NCI-H1930 (cell line): ENCODE data around the gene GDF10.

Experiments
- DNase-seq, 2 experiments: peaks; one replicate each; lab custom pipeline; 2025; lab: John Stamatoyannopoulos, UW

Gene GDF10, protein sequence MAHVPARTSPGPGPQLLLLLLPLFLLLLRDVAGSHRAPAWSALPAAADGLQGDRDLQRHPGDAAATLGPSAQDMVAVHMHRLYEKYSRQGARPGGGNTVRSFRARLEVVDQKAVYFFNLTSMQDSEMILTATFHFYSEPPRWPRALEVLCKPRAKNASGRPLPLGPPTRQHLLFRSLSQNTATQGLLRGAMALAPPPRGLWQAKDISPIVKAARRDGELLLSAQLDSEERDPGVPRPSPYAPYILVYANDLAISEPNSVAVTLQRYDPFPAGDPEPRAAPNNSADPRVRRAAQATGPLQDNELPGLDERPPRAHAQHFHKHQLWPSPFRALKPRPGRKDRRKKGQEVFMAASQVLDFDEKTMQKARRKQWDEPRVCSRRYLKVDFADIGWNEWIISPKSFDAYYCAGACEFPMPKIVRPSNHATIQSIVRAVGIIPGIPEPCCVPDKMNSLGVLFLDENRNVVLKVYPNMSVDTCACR

DNA sequence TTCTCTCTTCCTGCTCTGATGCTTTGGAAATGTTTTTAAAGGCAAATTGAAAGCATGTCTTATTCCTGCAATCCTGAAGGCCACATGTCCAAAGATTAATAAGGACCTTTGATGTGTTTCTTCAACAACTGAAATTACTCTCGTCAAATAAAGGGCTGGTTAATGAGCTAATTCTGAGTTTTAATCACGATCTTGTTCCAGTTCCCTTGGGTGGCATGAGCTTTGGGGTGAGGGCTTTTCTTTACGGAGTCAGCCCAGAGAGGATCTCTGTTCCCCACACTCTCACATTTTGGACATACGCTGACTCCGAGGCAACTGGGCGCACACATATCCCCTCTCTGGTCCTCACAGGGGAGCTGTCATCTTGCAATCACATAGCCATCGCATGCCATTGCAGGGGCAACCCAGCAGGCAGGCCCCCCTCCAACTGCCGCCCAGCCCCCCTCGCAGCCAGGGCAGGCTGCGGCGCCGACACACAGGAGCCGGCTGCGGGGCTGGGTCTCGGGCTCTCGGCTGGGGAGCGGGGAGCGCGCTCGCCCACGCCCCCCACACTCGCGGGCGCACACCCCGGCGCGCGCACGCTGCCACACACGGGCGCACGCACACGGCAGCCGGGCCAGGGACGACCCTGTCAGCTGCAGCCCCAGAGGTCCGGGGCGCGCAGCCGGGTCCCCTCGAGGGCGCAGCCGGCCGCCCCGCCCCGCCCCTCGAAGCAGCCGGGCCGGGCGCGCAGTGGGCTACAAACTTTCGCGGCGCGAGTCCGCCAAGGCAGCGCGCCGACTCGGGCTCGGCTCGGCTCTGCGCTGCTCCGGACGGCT lies at the start of gene GDF10:
TSS of gene GDF10 (plus strand) at position 587 of the 818 bp plus-strand sequence. CDS start 455 bp downstream, outside the sequence.
- no peak for DNase-seq

DNA sequence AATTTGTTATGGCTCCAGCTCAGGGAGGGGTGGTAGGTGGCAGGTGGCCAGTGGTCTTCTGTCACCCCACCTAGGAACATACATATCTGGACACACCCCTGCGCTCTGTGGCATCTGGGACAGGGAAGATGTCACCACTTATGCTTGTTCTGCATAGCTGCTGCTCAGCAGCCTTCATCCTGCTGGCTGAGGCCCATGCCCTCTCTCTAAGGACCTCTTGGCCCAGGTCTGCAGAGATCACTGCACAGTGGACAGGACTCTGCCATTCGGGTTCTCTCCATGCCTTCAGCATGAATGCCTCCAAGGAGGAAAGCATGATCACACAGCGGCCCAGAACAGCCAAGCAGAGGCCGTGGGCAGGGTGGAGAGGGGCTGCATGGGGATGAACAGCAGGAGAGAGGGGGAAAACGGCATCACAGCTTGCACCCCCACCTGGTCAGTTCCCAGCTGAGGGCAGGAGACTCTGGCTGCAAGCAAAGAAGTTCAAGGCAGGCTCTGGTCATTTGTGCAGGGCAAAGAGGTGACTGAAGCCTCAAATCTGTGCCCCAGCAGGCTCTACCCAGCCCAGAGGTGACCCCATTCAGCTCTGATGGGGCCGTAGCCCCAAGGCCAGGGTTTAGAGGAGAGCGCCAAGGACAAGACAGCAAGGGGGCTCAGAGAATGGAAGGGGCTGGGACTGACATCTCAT lies 47.8 kb upstream of the GDF10 start:
- DNase-seq, result no peak

DNA sequence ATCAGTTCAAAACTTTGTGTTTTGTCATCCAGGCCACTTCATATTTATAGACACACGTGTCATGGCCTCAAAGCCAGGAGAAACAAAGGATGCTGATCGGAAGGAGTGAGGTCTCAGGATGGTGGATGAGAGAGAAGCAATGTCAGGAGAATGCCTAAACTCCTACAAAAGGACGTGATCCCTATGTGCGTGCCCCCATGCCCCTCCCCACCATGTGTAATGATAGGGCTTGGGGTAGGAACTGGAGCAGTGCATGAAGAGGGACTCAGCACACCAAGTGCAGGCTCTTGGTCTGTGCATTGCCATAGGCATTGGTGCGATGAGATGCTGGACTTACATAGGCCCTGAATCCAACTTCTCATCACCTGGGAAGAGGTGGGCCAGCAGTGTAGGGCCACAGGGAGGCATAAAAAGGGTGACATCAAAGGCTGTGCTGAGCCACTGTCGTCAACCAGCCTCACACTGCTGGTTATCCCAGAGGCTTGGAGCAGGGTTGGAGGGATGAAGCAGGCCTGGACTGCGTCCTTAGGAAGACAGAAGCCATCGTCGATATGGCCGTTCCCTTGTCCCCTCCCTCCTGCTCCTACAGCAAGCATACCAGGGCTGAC lies 46.9 kb upstream of the GDF10 start:
- DNase-seq, result no peak

DNA sequence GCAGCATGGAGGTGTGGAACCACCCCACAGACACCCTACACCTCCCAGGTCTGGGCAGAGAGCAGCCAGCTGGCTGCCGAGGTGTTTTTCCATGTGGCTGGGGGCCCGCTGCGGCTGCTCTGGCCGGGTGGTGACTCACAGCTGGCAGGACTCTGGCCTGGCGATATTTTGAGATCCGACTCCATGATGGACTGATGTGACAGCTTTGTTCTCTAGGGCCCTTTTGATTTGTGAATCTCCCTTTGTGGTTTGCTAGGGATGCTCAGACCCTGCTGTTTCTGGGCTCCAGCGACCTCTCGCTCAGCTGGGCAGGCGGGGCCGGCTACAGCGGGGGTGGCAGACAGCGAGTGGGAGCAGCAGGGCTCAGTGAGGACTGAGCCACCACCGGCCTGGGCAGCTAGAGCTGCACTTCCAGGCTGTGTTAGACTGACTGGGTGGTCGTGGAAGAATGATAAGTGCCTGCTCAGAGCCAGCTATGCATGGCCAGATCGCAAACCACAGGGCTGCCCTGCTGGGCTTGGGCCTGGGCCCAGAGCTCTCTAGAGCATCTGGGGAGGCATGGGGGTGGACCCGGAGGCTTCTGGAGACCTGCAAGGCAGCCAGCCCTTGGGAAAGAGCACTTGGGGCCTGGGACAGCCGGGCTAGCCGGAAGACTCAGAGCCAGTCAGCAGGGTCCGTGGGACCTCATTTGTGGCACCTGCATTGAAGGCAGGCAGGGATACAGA lies 46.2 kb upstream of the GDF10 start:
- no peak for DNase-seq

DNA sequence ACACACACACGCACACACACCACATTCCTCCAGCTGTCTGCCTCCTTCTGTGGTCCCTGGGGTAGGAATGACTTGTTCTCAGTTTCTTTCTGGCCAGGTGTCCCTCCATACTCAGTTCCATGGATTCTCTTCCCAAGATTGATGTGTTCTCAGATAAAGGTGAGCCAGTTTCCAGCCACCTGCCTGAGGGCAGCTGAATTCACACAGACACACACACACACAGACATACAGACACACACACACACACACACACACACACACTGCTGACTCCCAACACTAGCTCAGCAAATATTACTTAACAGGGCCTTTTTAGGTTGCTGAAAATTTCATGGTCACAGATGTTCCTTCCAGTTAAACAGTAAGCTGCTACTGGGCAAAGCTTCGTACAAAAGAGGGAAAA lies 45.4 kb upstream of the GDF10 start:
- DNase-seq, result no peak

DNA sequence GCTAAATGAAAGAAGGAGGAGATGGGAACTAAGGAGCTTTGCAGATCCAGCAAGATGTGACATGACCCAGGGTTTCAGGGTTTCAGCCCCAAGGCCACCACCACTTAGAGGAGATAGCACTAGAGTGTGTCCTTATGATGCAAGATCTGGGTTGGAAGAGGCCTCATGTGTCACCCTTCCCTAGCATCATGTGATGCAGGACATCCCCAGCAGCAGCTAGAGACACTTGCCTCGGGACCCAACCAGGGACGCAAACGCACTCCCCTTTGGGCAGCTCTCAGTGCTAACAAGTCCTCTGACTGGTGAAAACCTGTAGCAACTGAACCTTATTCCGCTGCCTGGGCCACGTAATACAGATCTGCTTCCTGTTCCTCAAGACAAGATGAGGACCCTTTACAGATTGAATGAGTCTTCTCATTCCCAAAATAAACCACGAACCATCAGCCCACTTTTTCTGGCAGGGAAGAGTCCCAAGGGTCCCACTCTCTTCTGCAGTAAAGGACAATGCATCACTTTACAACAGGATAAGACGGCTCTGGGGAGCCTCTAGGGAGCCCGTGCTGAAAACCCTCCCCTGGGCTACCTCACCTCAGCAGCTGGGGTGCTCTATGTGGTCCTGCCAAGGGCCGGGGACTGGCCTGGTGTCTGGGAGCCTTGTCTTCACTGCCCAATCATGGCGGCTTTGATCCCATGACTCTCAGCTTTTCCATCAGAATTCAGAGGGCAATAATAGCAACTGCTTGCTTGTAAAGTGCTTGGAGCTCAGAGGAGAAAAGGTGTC lies 44.8 kb upstream of the GDF10 start:
- no peak for DNase-seq

DNA sequence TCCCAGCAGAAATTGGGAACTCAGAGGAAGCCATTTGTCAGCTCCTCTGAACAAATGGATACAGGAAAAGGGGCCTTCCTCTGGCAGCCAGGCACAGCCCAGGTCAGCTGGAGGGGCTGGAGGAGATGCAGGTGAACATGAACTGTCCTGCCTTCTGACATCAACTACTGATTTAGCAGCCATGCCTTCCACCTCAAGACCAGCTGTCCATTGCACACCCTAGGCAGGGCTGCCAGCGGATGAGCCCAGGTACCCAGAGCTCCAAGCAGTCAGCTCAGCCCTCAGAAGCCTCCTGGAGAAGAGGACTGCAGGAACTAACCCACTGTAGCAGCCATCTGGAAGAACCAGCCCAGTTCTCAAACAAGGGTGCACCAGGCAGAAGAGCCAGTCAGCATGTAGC lies 44.1 kb upstream of the GDF10 start:
- DNase-seq, result no peak

DNA sequence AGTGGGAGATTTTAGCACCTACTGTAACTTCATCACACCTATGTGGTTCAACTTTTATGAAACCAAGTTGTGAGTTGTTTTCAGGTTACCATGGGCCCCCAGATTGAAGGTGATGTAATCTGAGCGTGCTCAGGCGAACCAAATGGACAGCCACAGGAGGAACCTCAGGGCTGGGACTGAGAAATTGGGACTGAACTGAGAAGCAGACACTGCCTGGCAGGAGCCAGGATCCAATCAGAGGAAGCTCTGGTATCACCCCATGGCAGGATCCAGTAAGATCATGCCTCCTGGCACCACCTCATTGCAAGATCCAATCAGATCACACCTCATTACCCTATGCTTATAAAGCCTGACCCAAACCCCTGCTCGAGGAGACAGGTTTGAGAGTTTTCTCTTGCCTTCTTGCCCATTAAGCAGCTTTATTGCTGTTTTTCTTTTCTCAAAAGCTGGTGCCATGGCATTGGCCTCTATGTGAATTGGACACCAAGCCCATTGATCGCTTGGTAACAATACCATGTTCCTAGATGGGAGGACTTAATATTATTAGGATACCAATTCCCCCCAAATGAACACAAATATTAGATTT lies 43.2 kb upstream of the GDF10 start:
- no peak for DNase-seq

DNA sequence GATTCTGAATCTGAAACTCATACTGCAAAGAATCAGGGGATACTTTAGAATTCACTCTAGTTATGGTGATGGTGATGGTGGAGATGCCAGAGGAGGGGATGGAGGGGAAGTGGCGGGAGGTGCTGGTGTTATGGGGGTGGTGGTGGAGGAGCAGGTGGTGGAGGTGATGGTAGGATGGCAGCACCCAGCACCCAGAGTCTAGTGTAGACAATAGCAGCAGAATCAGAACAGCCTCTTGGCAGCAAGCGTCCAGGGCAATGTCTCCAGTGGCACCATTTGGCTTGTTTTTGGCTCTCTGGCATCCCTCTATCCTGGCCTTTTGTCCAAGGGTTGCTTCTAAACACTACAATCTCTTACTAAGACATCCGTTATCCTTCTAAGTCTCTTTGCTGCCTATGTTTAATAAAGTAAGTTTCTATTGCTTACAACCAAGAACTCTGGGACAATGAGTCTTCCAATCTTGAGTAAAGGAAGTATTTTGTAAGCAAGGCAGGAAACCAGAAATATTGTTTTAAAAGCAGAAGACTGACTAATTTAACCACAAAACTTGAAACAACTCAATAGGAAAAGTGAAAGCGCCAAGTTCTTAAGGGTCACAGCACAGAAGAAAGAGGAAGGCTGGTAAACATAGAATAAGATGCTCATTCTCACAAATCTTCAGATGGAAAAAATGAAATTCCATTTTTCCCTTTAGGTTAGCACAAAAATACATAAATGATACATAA lies 42.4 kb upstream of the GDF10 start:
- DNase-seq, result no peak

DNA sequence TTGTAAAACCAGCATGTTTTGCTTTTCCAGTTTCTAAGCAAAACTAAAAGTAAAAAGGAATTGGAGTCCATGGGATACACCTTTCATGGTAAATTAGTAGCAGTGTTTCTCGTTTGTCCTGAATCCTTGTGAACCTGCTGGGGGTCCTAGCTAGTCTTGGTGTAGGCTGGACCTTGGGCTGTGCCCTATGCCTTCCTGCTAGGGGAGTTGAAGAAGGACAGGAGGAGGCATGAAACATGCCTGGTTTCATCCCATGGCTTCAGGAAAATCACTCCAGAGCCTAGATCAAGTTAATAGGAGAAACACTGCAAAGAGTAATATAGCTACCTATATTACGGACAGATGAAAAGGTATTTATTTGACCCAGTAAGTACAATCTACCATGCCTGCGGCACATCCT lies 41.1 kb upstream of the GDF10 start:
- DNase-seq, result no peak

DNA sequence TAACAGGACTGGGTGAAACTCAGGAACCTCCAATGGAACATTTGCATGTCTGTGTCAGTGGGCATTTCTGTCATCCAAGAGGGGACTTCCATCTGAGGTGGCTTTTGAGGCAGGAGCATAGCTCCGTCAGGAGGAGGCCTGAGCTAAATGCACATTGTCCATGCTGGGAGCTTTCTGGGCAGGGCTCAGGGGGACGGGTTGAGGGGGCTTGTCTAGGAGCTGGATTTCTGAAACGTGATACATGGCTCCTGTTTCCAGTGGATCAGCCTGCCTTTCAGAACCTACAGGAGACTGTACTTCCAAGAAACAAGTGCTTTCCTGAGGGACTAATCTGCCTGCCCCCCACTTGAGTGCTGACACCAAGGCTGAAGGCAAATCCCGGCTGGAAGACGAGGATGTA lies 40.5 kb upstream of the GDF10 start:
- DNase-seq, result no peak

DNA sequence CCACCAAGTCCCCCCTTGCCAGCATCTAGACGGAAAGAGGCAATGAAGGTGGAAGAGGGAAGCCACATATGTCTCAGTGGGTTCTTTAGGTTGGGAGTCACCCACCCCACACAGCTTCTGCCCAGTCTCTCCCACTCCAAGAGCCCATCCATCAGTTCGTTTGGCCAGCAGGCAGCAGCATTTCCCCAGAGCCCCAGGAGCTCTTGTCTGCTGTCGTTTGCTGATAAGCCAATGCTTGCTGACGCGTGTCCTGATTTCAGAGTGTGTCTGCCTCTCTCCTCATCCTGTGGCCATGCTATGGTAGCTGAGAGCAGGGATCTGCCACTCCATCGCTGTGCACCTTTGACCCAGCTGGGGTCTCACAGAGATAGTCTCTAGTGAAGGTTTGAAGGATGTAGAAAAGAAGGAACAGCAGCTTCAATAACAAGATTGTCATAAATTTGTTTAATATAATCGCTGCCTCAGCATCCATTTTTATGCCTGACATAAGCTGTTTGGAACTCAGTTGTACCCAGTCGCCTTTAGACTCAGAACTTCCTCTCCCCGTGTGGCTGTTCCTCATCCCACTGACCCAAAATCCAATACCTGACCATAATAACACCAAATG lies 39.4 kb upstream of the GDF10 start:
- no peak for DNase-seq

DNA sequence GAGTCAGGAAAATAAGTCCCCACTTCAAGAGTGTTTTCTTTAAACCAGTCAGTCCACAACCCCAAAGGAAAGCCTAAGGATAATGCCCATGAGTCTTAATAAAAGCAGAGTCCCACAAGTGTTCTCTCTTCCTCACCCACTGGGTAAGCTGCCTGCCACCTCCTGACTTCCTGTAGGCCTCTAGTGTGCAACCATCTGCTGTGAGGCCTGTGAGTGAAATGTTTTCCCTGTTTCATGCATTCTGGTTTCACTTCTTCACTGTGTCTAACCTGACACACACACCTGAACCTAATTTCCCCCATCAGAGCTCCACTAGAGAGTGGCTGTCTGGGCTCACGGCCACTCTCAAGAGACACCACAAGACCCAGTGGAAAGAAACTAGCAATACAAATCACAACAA lies 38.9 kb upstream of the GDF10 start:
- DNase-seq, result no peak

DNA sequence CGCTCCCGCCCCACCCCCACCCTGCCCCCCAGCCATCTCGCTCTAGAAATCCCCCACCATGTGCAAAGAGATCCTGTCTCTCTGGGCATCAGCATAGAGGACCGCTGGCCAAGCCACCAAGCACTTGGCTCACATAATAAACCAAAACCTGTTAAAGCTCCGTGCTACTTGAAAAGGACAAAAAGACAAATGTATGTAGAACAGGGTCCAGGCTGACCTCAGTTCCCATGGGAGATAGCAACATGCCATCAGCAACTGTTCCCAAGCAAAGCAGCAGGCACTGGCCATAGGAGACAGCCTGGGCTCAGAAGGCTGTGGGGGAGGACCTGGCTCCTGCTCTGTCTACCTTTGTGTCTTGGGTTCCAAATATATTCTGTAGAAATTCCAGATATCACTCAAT lies 38.4 kb upstream of the GDF10 start:
- no peak for DNase-seq

DNA sequence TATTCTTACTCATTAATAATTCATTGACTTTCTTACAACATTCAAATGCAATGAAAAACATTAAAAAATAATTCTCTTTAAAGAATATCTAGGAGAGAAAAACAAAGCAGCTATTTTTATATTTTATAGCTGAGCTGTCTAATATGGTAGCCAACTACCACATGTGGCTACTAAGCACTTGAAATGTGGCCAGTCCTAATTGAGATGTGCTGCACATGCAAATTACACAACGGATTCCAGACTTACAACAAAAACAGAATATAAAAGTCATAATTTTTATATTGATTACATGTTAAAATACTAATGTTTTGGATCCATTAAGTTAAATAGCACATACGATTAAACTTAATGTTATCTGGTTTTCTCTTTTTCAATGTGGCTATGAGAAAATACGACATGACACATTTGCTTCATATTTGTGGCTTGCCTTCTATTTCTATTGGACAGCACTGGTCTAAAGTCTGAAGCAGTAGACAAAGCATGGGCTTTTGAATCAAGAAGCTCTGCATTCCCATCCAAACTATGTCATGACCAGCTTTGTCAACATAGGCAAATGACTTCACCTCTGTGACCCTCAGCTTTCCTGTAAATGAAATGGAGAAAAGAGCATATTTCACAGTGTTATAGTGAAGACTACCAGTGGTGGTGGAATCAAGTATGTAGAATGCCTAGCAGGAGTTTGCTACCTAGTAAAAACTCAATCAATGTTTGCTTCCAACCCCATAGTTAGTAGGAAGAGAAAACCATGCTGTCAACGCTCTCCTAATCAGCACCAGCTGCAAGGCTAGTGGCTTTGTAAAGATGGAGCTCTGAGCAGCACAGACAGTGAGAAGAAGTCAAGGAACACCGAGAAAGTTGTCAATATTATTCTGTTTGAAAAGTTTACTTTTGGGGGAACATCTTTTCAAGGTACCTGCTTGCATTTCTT lies 37.1 kb upstream of the GDF10 start:
- DNase-seq, result no peak

DNA sequence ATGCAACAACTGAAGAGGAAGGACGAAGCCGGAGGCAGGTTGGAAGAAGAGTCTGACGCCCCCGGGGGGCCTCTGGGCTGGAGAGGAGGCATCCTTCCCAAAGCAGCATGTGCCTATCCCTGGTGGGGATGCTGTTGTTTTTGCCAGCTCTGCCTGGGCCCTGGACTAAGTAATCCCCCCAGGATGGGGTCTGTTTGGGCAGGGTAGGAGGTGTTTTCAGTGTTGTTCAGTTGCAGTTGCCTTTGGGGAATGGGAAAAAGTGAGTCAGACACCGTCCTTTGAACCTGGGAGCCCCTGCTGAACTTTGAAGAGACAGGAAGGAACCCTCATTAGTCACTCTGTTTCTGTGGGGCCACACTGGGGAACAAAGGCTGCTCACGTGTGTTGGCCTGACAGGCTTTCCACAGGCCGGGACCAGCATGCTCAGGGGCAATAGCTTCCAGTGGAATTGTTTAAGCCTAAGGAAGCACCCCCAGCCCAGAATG lies 35.2 kb upstream of the GDF10 start:
- DNase-seq, result no peak

DNA sequence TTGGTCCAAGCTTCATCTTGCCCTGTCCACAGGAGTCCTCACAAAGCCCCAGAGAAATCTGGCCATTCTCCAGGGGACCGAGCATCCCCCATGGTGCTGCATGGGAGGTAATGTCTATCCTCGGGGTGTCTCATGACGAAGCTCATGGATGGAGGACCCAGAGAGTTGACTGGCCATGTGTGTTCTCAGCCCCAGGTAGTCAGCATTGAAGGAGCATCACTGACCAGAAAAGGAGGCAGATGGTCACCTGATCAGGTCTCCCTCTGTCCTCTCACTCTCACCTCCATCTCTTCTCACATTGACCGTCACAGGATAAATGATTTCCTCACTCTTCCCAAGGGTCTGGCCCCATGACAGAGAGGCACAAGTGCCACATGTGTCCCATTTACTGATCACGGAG lies 33.4 kb upstream of the GDF10 start:
- no peak for DNase-seq

DNA sequence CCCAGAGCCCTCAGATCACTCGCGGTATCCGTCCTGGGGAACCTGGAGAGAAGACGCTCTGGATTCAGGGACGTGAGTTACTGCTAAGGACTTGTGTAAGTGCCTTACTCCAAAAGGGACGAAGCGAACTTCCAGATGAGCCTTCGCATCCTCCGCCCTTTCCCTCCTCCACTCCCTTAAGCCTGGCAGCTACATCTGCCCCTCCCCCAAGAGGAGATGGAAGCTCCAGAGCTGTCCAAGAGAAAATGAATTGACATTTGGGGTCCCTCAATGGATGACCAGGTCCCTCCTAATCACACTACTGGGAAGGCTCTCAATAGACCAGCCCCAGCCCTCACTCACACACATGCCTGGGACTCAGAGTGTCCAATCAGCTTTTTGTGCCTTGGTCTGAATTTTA lies 31.3 kb upstream of the GDF10 start:
- DNase-seq, result no peak
